Activated B cell treated with CpG ODN at 0.5 μM for 24 hours (primary cell): Measurements from ENCODE around the gene USF3. TPM values are rescaled to one million over a fixed set of nuclear protein-coding genes. Genes with fewer than 3 reads are reported as not detected.

Source experiments
- ATAC-seq: fragments of 200-7000 bp; cut with Tn5 transposase; one replicate; pipeline ENCODE4 v1.10.0; 2021; ENCODE audit warnings: low read depth, mild to moderate bottlenecking, moderate library complexity
- CTCF ChIA-PET: fragments of 350-600 bp; sonication (Branson Sonifier 250); formaldehyde crosslinking; loops from one replicate; lab custom pipeline; 2021; ENCODE audit warnings: antibody characterized with exemption; lab: Charles Lee
- POLR2A ChIA-PET: fragments of 350-600 bp; sonication (Branson Sonifier 250); formaldehyde crosslinking; loops from one replicate; lab custom pipeline; 2021; ENCODE audit warnings: antibody characterized with exemption; lab: Charles Lee
- DNase-seq: peaks from one replicate; pipeline ENCODE4 v3.0.0; 2022
- H3K27ac Mint-ChIP-seq: one replicate; pipeline ENCODE4 v1.8.0; 2020; ENCODE audit warnings: mixed read lengths
- H3K27me3 Mint-ChIP-seq: one replicate; pipeline ENCODE4 v1.8.0; 2021; ENCODE audit warnings: mixed read lengths
- H3K36me3 Mint-ChIP-seq: one replicate; pipeline ENCODE4 v1.8.0; 2021; ENCODE audit warnings: low read depth, mixed read lengths
- H3K4me1 Mint-ChIP-seq: one replicate; pipeline ENCODE4 v1.8.0; 2021; ENCODE audit warnings: mixed read lengths
- H3K4me3 Mint-ChIP-seq: one replicate; pipeline ENCODE4 v1.8.0; 2020; ENCODE audit warnings: mild to moderate bottlenecking, mixed read lengths
- H3K9me3 Mint-ChIP-seq: one replicate; pipeline ENCODE4 v1.8.0; 2020; ENCODE audit warnings: mixed read lengths
- intact Hi-C: fragments of 100-400 bp; cut with micrococcal nuclease; formaldehyde crosslinking; loops from one replicate; pipeline ENCODE4 v1.15.1; 2024
- total RNA-seq: library from RNA; stranded (reverse); gene quantifications from 2 replicates; pipeline ENCODE4 v1.2.3, GENCODE V29; 2022
- TF ChIP-seq, protein P1 (sequence below): fragments of 200-600 bp; IDR thresholded peaks from one replicate; pipeline ENCODE4 v1.8.0; 2022; ENCODE audit warnings: antibody characterized with exemption, mild to moderate bottlenecking

USF3 gene
- total RNA-seq, 1 donor from 2014 or later, result 25.3 TPM

DNA sequence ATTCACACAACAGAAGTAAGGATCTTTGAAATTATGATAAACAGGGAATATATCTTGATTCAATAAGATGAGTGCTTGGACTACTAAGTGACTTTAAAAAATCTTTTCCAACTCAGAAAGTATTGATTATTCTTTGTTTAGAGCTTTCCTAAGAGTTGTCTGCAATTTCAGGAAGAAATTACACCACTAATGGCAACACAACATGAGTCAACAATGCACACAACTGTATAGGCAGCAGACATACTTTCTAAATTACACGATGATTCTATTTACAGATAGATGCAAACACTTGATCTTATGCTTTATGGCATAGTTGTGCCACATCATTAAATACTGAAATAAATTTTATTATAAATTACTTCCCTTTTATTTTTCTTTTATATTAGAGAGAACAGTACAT, 45.2 kb upstream of the USF3 start:
- POLR2A ChIA-PET, result interaction anchor here (0.6 to 0.8 kb wide), 3 partner anchors 42 to 194 kb away, joined by 3 to 5 read pairs (median 5); no protein-coding TSS in a partner anchor

DNA sequence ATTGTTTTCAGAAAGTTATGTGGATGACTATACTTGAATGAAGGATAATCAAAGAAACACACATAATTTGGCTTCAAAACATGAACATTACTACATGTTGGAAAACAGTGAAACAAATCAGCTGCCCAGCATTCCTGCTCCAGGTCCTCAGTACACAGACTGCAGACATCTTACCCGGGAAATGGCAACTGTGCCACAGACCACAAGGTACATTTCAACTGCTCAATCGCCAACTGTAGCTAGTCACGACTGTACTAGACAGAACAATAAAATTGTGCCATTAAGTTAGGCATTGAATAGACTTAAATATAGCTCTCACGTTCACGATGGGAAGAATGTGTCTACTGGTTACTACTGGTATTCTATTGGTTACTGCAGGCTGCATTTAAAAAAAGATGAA, 44.6 kb upstream of the USF3 start:
- ChIA-PET POLR2A (interaction anchor here (0.6 to 1.2 kb wide), 3 partner anchors 49 to 186 kb away, joined by 3 to 6 read pairs (median 4); no protein-coding TSS in a partner anchor), CTCF (interaction anchor here (1.3 to 1.5 kb wide), 2 partner anchors 104 to 172 kb away, joined by 3 to 6 read pairs; no protein-coding TSS in a partner anchor)
- Mint-ChIP-seq H3K4me3 (no peak overlapping the region), H3K9me3 (no peaks in the 10 kb centered on the region), H3K27ac (no peak overlapping the region), H3K36me3 (peaks cover 33% of the 10 kb centered on the region), H3K4me1 (peaks cover 66% of the 10 kb centered on the region), H3K27me3 (no peaks in the 10 kb centered on the region)
- DNase-seq, result no peak
- intact Hi-C loops, result no loop called here
- TF ChIP-seq, protein P1, sequence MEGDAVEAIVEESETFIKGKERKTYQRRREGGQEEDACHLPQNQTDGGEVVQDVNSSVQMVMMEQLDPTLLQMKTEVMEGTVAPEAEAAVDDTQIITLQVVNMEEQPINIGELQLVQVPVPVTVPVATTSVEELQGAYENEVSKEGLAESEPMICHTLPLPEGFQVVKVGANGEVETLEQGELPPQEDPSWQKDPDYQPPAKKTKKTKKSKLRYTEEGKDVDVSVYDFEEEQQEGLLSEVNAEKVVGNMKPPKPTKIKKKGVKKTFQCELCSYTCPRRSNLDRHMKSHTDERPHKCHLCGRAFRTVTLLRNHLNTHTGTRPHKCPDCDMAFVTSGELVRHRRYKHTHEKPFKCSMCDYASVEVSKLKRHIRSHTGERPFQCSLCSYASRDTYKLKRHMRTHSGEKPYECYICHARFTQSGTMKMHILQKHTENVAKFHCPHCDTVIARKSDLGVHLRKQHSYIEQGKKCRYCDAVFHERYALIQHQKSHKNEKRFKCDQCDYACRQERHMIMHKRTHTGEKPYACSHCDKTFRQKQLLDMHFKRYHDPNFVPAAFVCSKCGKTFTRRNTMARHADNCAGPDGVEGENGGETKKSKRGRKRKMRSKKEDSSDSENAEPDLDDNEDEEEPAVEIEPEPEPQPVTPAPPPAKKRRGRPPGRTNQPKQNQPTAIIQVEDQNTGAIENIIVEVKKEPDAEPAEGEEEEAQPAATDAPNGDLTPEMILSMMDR, result no peak
- no peak for ATAC-seq

More for the DNA sequence above, 45.2 kb upstream of the USF3 start:
- Mint-ChIP-seq H3K9me3 (no peaks in the 10 kb centered on the region), H3K4me1 (peaks cover 65% of the 10 kb centered on the region), H3K27ac (no peak overlapping the region), H3K36me3 (peaks cover 38% of the 10 kb centered on the region), H3K4me3 (no peak overlapping the region), H3K27me3 (no peaks in the 10 kb centered on the region)
- no peak for ATAC-seq
- CTCF ChIA-PET, result interaction anchor here (1.1 kb wide), 1 partner anchor 171 kb away, joined by 3 read pairs; no protein-coding TSS in a partner anchor
- intact Hi-C loops, result no loop called here
- no peak for DNase-seq
- TF ChIP-seq, protein P1, result no peak

DNA sequence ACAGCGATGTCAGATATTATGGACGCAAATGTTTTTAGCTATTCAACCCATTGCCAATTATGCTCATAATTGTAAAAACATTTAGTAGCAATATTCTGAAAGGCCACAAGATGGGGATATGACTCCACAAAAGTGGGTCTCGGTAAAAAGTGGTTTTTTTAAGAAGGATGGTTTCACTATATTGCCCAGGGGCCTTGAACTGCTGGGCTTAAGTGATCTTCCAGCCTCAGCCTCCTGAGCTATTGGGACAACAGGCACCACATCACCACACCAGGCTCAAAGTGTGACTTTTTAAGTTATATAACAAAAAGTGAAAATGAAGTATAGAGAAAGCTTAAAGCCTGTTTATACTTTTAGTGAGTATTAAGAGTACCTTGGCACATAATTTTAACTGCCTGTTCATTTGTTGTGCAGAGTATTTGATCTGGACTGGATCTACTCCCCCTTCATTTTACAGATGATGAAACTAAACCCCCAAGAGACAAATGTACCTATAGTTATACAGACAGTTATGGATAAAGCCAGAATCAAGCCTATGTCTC, 40.2 kb upstream of the USF3 start:
- ChIA-PET POLR2A (interaction anchor here (0.6 to 1.8 kb wide), 4 partner anchors 9 to 588 kb away, joined by 3 to 32 read pairs (median 4); partner anchors contain the start of genes ATP6V1A and NAA50), CTCF (interaction anchor here (0.6 to 5.9 kb wide), 23 partner anchors 9 to 419 kb away, joined by 3 to 49 read pairs (median 4); partner anchors contain the start of genes ATP6V1A and NAA50)
- H3K4me3 Mint-ChIP-seq, result no peak overlapping the region

DNA sequence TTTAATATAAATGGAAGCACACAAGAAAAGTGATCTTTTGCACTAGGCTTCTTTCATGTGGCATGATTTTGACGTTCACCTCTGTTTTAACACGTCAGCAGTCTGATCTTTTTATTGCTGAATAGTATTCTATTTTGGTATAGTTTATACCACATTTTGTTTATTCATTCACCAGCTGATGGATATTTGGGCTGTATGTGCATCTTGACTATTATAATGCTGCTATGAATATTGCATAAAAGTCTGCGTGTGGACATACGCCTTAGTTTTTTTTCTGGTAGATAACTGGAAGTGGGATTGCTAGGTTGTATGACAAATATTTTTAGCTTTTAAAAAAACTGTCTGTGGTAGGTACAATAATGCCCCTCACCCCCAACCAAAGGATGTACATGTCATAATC, 35.3 kb upstream of the USF3 start:
- ATAC-seq, result no peak
- H3K9me3 Mint-ChIP-seq, result no peaks in the 10 kb centered on the region
- intact Hi-C loops, result no loop called here
- TF ChIP-seq, protein P1, result no peak
- H3K4me1 Mint-ChIP-seq, result peaks cover 14% of the 10 kb centered on the region
- H3K27me3 Mint-ChIP-seq, result no peaks in the 10 kb centered on the region
- DNase-seq, result no peak
- no peak overlapping the region for H3K4me3 Mint-ChIP-seq
- ChIA-PET POLR2A (interaction anchor here (1.2 kb wide), 1 partner anchor 14 kb away, joined by 4 read pairs; the partner anchor contains the start of genes ATP6V1A and NAA50), CTCF (interaction anchor here (5.9 kb wide), 1 partner anchor 14 kb away, joined by 49 read pairs; the partner anchor contains the start of genes ATP6V1A and NAA50)
- no peak overlapping the region for H3K27ac Mint-ChIP-seq
- H3K36me3 Mint-ChIP-seq, result peaks cover 35% of the 10 kb centered on the region

More for the DNA sequence above, 40.2 kb upstream of the USF3 start:
- H3K27me3 Mint-ChIP-seq, result no peaks in the 10 kb centered on the region
- TF ChIP-seq, protein P1, result no peak
- H3K9me3 Mint-ChIP-seq, result no peaks in the 10 kb centered on the region
- no peak for DNase-seq
- ATAC-seq, result peak; percentile 86
- H3K4me1 Mint-ChIP-seq, result peaks cover 40% of the 10 kb centered on the region
- intact Hi-C loops, result loop anchor here (1.0 to 5.0 kb wide), 8 partner anchors 9 to 682 kb away; partner anchors contain the start of genes GRAMD1C and TIGIT
- H3K36me3 Mint-ChIP-seq, result peaks cover 25% of the 10 kb centered on the region
- H3K27ac Mint-ChIP-seq, result peak overlapping the region; percentile 76

DNA sequence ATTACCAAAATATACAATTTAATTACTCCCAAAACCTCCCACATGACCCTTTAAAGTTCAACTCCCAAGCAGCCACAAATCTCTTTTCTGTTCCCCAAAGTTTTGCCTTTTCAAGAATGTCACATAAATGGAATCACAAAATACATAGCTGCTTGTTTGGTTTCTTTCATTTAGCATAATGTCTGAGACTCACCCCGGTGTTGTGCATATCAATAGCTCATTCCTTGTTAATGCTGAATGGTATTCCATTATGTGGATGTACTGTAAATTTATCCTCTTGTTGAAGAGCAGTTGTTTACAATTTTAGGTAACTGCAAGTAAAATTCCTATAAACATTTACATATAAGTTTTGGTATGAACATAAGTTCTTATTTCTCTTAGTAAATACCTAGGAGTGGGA, 34.1 kb upstream of the USF3 start:
- ATAC-seq (no peak), DNase-seq (no peak)
- H3K9me3 Mint-ChIP-seq, result no peaks in the 10 kb centered on the region
- H3K36me3 Mint-ChIP-seq, result peaks cover 37% of the 10 kb centered on the region
- H3K4me3 Mint-ChIP-seq, result no peak overlapping the region
- TF ChIP-seq, protein P1, result no peak
- CTCF ChIA-PET, result no interaction called here
- no peak overlapping the region for H3K27ac Mint-ChIP-seq
- no peaks in the 10 kb centered on the region for H3K27me3 Mint-ChIP-seq
- POLR2A ChIA-PET, result no interaction called here
- intact Hi-C loops, result no loop called here
- peaks cover 10% of the 10 kb centered on the region for H3K4me1 Mint-ChIP-seq
